Left hindlimb (tissue), 1 donor: ENCODE data around the gene ZSWIM7.
"Not testable (repeated sequence)": the region's sequence is repeated elsewhere in the genome, so short reads cannot be mapped to it uniquely, and the experiment has no call there.

Experiments used
- DNase-seq: peaks from one replicate; pipeline ENCODE4 v3.0.0-alpha.2; 2018

ZSWIM7 gene

DNA sequence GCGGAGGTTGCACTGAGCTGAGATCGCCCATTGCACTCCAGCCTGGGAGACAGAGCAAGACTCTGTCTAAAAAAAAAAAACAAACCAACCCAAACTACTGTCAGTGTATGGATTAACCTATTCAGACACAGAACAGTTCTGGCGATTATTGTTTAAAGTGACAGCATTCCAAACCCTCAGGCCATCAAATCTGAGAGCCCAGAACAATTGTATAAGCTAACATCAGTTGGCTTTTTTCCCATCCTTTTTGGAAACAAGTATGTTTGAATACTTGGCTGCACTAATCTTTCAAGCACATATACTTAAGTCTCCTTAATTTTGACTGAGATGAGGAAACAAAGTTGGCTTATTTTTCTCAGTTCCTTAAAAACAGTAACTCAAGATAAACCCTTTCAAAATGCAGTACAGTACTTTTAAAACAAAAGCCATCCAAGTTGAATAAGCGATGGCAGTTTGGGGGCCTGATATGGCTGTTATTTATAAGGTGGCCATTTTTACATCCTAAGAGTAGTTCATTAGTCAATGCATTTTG, 1.4 kb downstream of the ZSWIM7 start:
- DNase-seq = no peak

- no peak for DNase-seq
These were observed 3.2 kb downstream of the ZSWIM7 start for GRCh38 chr17:15996322-15996721.

GRCh38 chr17:15981646-15982580, 17.6 kb downstream of the ZSWIM7 start:
- DNase-seq = no peak

DNA sequence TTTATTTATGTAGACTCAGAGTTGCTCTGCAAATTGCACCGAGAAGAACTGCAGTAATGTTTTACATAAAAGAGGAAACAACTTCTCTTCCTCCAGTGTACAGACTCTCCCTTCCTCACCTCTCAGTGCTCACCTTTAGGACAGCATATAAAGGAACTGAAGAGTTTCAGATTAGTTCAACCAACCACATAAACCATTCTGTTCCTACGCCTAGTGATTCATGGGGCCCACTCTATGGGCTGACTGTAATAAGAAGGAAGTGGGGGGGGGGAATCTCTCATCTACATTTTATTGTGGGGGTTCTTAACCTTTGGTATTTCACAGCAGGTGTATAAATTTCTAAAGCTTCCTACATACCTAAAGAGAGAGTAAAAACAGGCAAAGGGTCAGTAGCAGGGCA, 18.3 kb downstream of the ZSWIM7 start:
- no peak for DNase-seq

- DNase-seq = not testable (repeated sequence)
These were observed 20.5 kb downstream of the ZSWIM7 start for GRCh38 chr17:15979013-15979412.

DNA sequence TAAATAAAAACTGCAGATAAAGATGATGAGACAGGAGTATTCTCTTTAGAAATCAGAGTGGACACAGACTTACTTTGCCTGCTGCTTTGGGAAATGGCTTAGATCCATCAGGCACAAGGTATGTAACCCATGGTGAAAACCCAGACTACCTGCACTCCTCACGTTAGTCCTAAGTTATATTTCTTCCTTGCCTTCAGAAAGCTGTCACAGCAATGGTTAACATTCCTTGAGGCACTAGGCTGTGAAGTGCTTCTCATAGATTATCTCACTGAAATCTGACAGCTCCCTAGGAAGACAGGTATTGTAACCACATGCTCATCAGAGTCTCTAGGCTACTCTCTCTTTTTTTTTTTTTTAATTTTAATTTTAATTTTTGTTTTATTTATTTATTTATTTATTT, 20.9 kb downstream of the ZSWIM7 start:
- DNase-seq = no peak

GRCh38 chr17:15977894-15978293, 21.6 kb downstream of the ZSWIM7 start:
- DNase-seq = no peak

GRCh38 chr17:15973834-15974233, 25.7 kb downstream of the ZSWIM7 start:
- DNase-seq = no peak

- DNase-seq = no peak
These were observed 26.5 kb downstream of the ZSWIM7 start for GRCh38 chr17:15973016-15973415.

- no peak for DNase-seq
These were observed 27.0 kb downstream of the ZSWIM7 start for GRCh38 chr17:15972497-15972951.

DNA sequence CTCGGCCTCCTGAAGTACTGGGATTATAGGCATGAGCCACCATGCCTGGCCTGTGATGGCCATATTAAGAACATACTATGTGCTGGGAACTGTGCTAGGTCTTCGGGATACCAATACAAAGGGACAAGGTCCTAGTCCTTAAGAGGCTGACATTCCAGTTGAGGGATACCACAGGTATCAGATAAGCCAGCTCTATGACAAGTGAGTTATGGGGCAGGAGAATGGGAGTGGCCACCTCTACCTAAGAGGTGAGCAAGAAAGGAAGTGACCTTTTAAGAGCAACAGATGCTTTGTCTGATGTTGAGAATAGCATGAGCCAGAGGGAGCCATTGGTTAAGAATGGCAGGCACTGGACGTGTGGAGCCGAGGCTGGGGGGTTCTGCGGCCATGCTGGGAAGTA, 27.6 kb downstream of the ZSWIM7 start:
- no peak for DNase-seq

GRCh38 chr17:15971098-15971678, 28.3 kb downstream of the ZSWIM7 start:
- no peak for DNase-seq

DNA sequence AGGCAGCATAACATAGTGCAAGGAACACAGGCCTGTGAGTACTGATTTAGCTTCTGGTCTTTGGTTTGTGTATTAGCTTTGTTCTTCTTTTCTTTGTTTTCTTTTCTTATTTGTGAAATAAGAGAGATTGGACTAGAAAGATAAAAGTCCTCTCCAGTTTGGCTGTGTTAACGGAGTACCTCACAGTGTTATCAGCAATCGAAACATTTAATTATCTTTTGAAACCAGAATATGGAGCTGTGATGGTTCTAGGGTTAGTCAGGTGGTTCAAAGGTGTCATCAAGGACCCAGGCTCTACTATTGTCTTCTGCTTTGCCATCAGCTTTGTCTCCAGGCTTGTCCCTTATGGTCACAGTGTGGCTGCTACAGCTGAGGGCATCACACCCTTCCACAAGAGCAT, 29.0 kb downstream of the ZSWIM7 start:
- no peak for DNase-seq

GRCh38 chr17:15969463-15969862, 30.0 kb downstream of the ZSWIM7 start:
- DNase-seq = no peak

- no peak for DNase-seq
These were observed 31.7 kb downstream of the ZSWIM7 start for GRCh38 chr17:15967706-15968399.

DNA sequence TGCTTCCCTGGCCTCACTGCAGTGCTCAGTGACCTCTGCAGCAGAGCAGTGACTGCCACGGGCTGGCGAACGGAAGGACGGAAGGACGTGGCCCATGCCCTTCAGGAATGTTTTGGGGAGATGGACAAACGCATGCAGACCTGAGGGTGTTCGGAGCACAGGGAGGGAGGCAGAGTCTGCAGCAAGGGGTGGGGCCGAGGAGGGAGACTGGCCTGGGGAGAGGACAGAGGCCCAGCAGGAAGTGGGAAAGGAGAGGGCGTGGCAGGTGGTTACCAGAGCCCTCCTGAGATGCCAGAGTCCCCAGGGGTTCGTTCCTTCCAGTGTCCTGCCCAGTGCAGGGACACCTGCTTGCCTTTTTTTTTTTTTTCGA, 32.6 kb downstream of the ZSWIM7 start:
- no peak for DNase-seq

GRCh38 chr17:15966183-15966878, 33.2 kb downstream of the ZSWIM7 start:
- DNase-seq = no peak

- no peak for DNase-seq
These were observed 34.0 kb downstream of the ZSWIM7 start for GRCh38 chr17:15965528-15965927.

DNA sequence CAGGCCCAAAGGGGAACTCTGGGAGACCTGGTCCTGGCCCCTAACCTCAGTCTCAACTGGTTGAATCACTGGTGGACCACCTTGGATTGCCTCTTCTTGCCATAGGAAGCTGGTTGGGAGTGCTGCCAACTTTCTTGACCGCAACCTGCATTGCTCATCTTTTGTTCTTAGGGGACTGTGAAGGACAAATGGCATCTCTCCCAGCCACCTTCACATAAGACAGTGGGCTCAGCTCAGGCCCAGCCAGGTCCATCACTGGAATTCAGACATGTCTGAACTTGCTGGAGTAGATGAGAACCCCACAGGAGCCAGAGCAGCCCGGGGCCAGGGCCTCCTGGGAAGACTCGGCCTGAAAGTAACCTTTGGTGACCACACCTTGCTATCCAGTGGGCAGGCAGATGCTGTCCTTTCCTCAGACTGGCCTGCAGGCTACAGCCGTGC, 35.8 kb downstream of the ZSWIM7 start:
- DNase-seq = no peak

- no peak for DNase-seq
These were observed 41.0 kb downstream of the ZSWIM7 start for GRCh38 chr17:15958484-15958854.

GRCh38 chr17:15957608-15958307, 41.7 kb downstream of the ZSWIM7 start:
- DNase-seq = no peak

- no peak for DNase-seq
These were observed 42.3 kb downstream of the ZSWIM7 start for GRCh38 chr17:15957206-15957605.
